ENCODE measurements around the gene SLX9. TPM values are rescaled to one million over a fixed set of nuclear protein-coding genes. Genes with fewer than 3 reads are reported as not detected.

The SLX9 gene
- total and polyA plus RNA-seq, 5 donors from 2014 or later: 7.6 to 21.8 (median 10.1) TPM

- no peaks in the 10 kb centered on the region for H3K27me3 ChIP-seq (ENCODE audit: control insufficient read depth, insufficient read depth, low read length)
- H3K9me3 ChIP-seq (ENCODE audit: control insufficient read depth in 2 of 2, low read length in 2 of 2): no peaks in the 10 kb centered on the region
- no peak for DNase-seq
- H3K36me3 Mint-ChIP-seq: peaks cover 35% of the 10 kb centered on the region
- no peaks in the 10 kb centered on the region for H3K27me3 Mint-ChIP-seq
- H3K27ac ChIP-seq (ENCODE audit: insufficient read depth, low read length, poor library complexity, severe bottlenecking): no peak overlapping the region
- no peak overlapping the region for H3K4me3 Mint-ChIP-seq
- peak overlapping the region in 1 of 3 donors; percentile 88 for H3K27ac Mint-ChIP-seq
- H3K36me3 ChIP-seq (ENCODE audit: control insufficient read depth, insufficient read depth, low read length): peaks cover 87% of the 10 kb centered on the region
- no peak for ATAC-seq (ENCODE audit: low read depth in 2 of 2)
- H3K4me1 ChIP-seq (ENCODE audit: control insufficient read depth, insufficient read depth, low read length, poor library complexity, severe bottlenecking): no peaks in the 10 kb centered on the region
- peaks cover 0 to 1% (median 0%) of the 10 kb centered on the region in 7 donors for H3K9me3 Mint-ChIP-seq
- peaks cover 0 to 27% (median 8%) of the 10 kb centered on the region in 4 donors for H3K4me1 Mint-ChIP-seq
- H3K4me3 ChIP-seq (ENCODE audit: low read depth, low read length): no peak overlapping the region
These were observed 36.1 kb upstream of the SLX9 start for GRCh38 chr21:44903689-44904088.

- ATAC-seq (ENCODE audit: low read depth in 2 of 2) (no peak), DNase-seq (no peak)
- Histone ChIP-seq H3K4me1 (ENCODE audit: control insufficient read depth, insufficient read depth, low read length, poor library complexity, severe bottlenecking) (no peaks in the 10 kb centered on the region), H3K4me3 (ENCODE audit: low read depth, low read length) (no peak overlapping the region), H3K27me3 (ENCODE audit: control insufficient read depth, insufficient read depth, low read length) (no peaks in the 10 kb centered on the region), H3K27ac (ENCODE audit: insufficient read depth, low read length, poor library complexity, severe bottlenecking) (no peak overlapping the region), H3K9me3 (ENCODE audit: control insufficient read depth in 2 of 2, low read length in 2 of 2) (no peaks in the 10 kb centered on the region), H3K36me3 (ENCODE audit: control insufficient read depth, insufficient read depth, low read length) (peaks cover 87% of the 10 kb centered on the region)
- peak overlapping the region in 1 of 4 donors; percentile 15 for H3K4me3 Mint-ChIP-seq
- peaks cover 3 to 33% (median 11%) of the 10 kb centered on the region in 4 donors for H3K4me1 Mint-ChIP-seq
- H3K9me3 Mint-ChIP-seq: peaks cover 0 to 1% (median 0%) of the 10 kb centered on the region in 7 donors
- H3K36me3 Mint-ChIP-seq: peaks cover 39% of the 10 kb centered on the region
- no peaks in the 10 kb centered on the region for H3K27me3 Mint-ChIP-seq
- peak overlapping the region; percentile 20 to 88 (median 82) for H3K27ac Mint-ChIP-seq
These were observed 35.5 kb upstream of the SLX9 start for GRCh38 chr21:44904141-44904923.

GRCh38 chr21:44905016-44905727 is 34.7 kb upstream of the SLX9 start:
- Mint-ChIP-seq H3K27me3 (no peaks in the 10 kb centered on the region), H3K27ac (peak overlapping the region in 1 of 3 donors; percentile 20), H3K4me3 (peak overlapping the region in 1 of 4 donors; percentile 51), H3K9me3 (peaks cover 0 to 1% (median 0%) of the 10 kb centered on the region in 7 donors), H3K4me1 (peaks cover 8 to 41% (median 13%) of the 10 kb centered on the region in 4 donors), H3K36me3 (peaks cover 42% of the 10 kb centered on the region)
- H3K9me3 ChIP-seq (ENCODE audit: control insufficient read depth in 2 of 2, low read length in 2 of 2): no peaks in the 10 kb centered on the region
- peaks cover 5% of the 10 kb centered on the region for H3K4me1 ChIP-seq (ENCODE audit: control insufficient read depth, insufficient read depth, low read length, poor library complexity, severe bottlenecking)
- no peak for DNase-seq
- ATAC-seq (ENCODE audit: low read depth in 2 of 2): no peak
- H3K27me3 ChIP-seq (ENCODE audit: control insufficient read depth, insufficient read depth, low read length): no peaks in the 10 kb centered on the region
- H3K36me3 ChIP-seq (ENCODE audit: control insufficient read depth, insufficient read depth, low read length): peaks cover 86% of the 10 kb centered on the region
- no peak overlapping the region for H3K4me3 ChIP-seq (ENCODE audit: low read depth, low read length)
- no peak overlapping the region for H3K27ac ChIP-seq (ENCODE audit: insufficient read depth, low read length, poor library complexity, severe bottlenecking)

DNA sequence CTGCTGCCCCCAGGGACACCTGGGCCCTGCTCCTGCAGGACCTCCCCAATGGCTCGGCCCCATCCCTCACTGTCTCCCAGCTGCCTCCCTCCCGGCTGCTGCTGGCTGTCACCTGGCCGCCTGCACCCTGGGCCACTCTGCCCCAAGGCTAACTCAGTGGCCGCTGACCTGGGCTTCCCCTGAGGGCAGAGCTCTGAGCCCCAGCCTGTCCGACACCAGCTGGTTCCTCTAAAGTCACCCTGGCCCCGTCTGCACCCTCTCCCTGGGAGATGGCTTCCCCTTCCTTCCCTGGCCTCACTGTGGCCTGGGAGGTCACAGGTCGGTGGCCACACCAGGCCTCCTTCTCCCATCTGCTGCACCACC is 34.1 kb upstream of the SLX9 start:
- Mint-ChIP-seq H3K4me1 (peaks cover 8 to 46% (median 14%) of the 10 kb centered on the region in 4 donors), H3K4me3 (no peak overlapping the region), H3K36me3 (peaks cover 42% of the 10 kb centered on the region), H3K27me3 (no peaks in the 10 kb centered on the region), H3K27ac (peak overlapping the region in 1 of 3 donors; percentile 83), H3K9me3 (peaks cover 0 to 1% (median 0%) of the 10 kb centered on the region in 7 donors)
- no peak for DNase-seq
- ATAC-seq (ENCODE audit: low read depth in 2 of 2): no peak
- Histone ChIP-seq H3K36me3 (ENCODE audit: control insufficient read depth, insufficient read depth, low read length) (peaks cover 82% of the 10 kb centered on the region), H3K4me3 (ENCODE audit: low read depth, low read length) (no peak overlapping the region), H3K27ac (ENCODE audit: insufficient read depth, low read length, poor library complexity, severe bottlenecking) (no peak overlapping the region), H3K9me3 (ENCODE audit: control insufficient read depth in 2 of 2, low read length in 2 of 2) (no peaks in the 10 kb centered on the region), H3K27me3 (ENCODE audit: control insufficient read depth, insufficient read depth, low read length) (no peaks in the 10 kb centered on the region), H3K4me1 (ENCODE audit: control insufficient read depth, insufficient read depth, low read length, poor library complexity, severe bottlenecking) (peaks cover 11% of the 10 kb centered on the region)

DNA sequence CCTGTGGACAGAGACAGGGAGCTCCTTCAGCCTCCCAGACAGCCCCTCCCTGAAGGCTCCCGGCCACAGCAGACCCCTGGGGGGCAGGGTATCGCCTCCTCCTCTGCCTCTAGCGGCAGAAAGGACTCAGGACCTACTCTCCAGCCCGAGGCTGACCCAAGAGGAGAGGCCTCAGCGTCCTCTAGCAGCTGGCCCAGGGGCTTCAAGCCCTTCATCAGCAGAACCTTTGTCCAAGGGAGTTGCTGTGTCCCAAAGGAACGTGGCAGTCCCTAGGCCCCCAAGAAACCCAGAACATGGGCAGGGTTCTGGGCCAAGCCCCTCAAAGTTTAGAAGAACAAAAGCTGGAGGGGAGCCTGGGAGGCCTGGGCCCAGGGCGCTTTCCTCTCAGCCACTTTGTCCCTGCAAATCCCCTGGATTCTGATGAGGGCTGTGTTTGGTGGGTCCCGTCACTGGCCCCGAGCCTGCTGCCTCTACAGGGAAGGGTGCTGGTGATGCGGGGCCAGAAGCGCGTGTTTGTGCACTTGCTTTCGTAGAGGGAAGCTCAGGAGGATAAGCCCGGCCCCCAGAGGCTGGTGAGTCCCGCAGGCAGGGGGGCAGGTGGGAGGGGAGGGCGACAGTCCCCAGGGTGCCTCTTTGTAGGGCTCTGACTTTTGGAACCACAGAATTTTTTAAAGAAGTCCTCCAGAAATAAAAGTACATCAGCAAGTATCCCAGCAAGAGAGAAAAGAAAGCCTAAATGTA is 32.4 kb upstream of the SLX9 start:
- ATAC-seq (ENCODE audit: low read depth in 2 of 2): no peak
- Mint-ChIP-seq H3K9me3 (peaks cover 0 to 1% (median 0%) of the 10 kb centered on the region in 7 donors), H3K4me3 (no peak overlapping the region), H3K4me1 (peaks cover 9 to 62% (median 23%) of the 10 kb centered on the region in 4 donors), H3K27me3 (no peaks in the 10 kb centered on the region), H3K27ac (peak overlapping the region in 2 of 3 donors; percentile 77 to 81), H3K36me3 (peaks cover 32% of the 10 kb centered on the region)
- Histone ChIP-seq H3K27me3 (ENCODE audit: control insufficient read depth, insufficient read depth, low read length) (no peaks in the 10 kb centered on the region), H3K36me3 (ENCODE audit: control insufficient read depth, insufficient read depth, low read length) (peaks cover 65% of the 10 kb centered on the region), H3K27ac (ENCODE audit: insufficient read depth, low read length, poor library complexity, severe bottlenecking) (peak overlapping the region; percentile 15), H3K4me1 (ENCODE audit: control insufficient read depth, insufficient read depth, low read length, poor library complexity, severe bottlenecking) (peaks cover 28% of the 10 kb centered on the region), H3K9me3 (ENCODE audit: control insufficient read depth in 2 of 2, low read length in 2 of 2) (no peaks in the 10 kb centered on the region), H3K4me3 (ENCODE audit: low read depth, low read length) (no peak overlapping the region)
- no peak for DNase-seq

- Histone ChIP-seq H3K27ac (ENCODE audit: insufficient read depth, low read length, poor library complexity, severe bottlenecking) (no peak overlapping the region), H3K4me1 (ENCODE audit: control insufficient read depth, insufficient read depth, low read length, poor library complexity, severe bottlenecking) (peaks cover 35% of the 10 kb centered on the region), H3K4me3 (ENCODE audit: low read depth, low read length) (no peak overlapping the region), H3K9me3 (ENCODE audit: control insufficient read depth in 2 of 2, low read length in 2 of 2) (no peaks in the 10 kb centered on the region), H3K36me3 (ENCODE audit: control insufficient read depth, insufficient read depth, low read length) (peaks cover 57% of the 10 kb centered on the region), H3K27me3 (ENCODE audit: control insufficient read depth, insufficient read depth, low read length) (no peaks in the 10 kb centered on the region)
- H3K36me3 Mint-ChIP-seq: peaks cover 24% of the 10 kb centered on the region
- no peaks in the 10 kb centered on the region for H3K9me3 Mint-ChIP-seq
- ATAC-seq (ENCODE audit: low read depth in 2 of 2) (no peak), DNase-seq (no peak)
- H3K27me3 Mint-ChIP-seq: no peaks in the 10 kb centered on the region
- H3K4me3 Mint-ChIP-seq: peak overlapping the region in 3 of 4 donors; percentile 35 to 76 (median 56)
- peaks cover 9 to 65% (median 23%) of the 10 kb centered on the region in 4 donors for H3K4me1 Mint-ChIP-seq
- peak overlapping the region; percentile 36 to 82 (median 77) for H3K27ac Mint-ChIP-seq
These were observed 31.6 kb upstream of the SLX9 start for GRCh38 chr21:44907966-44908895.
